ENCODE measurements around the gene ADRA2A.

DNA sequence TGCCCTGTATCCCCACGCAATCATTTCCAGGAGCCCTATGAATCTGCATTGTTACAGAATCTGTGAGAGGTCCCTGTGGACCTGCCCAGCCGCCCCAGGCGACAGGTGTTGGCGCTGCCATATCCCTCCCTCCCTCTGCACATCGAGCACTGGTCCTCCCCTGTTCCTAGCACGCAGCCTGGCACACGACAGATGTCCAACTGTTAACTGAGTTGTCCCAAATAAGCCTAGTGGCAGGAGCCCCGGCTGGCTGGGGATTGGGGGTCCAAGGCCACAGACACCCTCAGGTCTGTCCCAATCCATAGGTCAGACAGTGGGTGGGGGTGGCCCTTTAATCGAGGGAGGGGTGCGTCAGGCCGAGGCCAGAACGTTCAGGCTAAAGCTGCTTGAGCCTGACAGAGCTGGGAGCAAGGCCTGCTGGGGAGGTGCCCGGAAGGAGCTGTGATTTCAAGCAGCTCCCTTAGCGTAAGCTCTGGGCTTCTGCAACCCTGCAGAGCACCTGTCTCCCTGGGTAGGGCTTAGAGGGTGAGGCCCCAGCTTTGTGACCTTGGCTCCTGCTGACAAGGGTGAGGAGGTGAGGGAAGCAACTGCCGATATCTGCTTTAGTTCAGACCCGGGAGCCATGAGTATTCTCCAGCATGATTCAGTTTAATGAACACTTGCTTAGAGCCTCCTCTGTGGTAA is 40.1 kb downstream of the ADRA2A start:
- TF ChIP-seq, protein P1, sequence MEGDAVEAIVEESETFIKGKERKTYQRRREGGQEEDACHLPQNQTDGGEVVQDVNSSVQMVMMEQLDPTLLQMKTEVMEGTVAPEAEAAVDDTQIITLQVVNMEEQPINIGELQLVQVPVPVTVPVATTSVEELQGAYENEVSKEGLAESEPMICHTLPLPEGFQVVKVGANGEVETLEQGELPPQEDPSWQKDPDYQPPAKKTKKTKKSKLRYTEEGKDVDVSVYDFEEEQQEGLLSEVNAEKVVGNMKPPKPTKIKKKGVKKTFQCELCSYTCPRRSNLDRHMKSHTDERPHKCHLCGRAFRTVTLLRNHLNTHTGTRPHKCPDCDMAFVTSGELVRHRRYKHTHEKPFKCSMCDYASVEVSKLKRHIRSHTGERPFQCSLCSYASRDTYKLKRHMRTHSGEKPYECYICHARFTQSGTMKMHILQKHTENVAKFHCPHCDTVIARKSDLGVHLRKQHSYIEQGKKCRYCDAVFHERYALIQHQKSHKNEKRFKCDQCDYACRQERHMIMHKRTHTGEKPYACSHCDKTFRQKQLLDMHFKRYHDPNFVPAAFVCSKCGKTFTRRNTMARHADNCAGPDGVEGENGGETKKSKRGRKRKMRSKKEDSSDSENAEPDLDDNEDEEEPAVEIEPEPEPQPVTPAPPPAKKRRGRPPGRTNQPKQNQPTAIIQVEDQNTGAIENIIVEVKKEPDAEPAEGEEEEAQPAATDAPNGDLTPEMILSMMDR (IDR thresholded peaks at IDR 0.05; ENCODE audit: insufficient read depth, low read length): no peak
- TF ChIP-seq, protein P2, sequence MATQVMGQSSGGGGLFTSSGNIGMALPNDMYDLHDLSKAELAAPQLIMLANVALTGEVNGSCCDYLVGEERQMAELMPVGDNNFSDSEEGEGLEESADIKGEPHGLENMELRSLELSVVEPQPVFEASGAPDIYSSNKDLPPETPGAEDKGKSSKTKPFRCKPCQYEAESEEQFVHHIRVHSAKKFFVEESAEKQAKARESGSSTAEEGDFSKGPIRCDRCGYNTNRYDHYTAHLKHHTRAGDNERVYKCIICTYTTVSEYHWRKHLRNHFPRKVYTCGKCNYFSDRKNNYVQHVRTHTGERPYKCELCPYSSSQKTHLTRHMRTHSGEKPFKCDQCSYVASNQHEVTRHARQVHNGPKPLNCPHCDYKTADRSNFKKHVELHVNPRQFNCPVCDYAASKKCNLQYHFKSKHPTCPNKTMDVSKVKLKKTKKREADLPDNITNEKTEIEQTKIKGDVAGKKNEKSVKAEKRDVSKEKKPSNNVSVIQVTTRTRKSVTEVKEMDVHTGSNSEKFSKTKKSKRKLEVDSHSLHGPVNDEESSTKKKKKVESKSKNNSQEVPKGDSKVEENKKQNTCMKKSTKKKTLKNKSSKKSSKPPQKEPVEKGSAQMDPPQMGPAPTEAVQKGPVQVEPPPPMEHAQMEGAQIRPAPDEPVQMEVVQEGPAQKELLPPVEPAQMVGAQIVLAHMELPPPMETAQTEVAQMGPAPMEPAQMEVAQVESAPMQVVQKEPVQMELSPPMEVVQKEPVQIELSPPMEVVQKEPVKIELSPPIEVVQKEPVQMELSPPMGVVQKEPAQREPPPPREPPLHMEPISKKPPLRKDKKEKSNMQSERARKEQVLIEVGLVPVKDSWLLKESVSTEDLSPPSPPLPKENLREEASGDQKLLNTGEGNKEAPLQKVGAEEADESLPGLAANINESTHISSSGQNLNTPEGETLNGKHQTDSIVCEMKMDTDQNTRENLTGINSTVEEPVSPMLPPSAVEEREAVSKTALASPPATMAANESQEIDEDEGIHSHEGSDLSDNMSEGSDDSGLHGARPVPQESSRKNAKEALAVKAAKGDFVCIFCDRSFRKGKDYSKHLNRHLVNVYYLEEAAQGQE (IDR thresholded peaks at IDR 0.05; ENCODE audit: insufficient replicate concordance, low read depth): no peak
- no peak for TF ChIP-seq POLR2AphosphoS5 (IDR thresholded peaks at IDR 0.05; ENCODE audit: low read depth)
- no peak for TF ChIP-seq SPI1 (IDR thresholded peaks at IDR 0.05; ENCODE audit: borderline replicate concordance, low read depth)
